ENCODE measurements around the gene NPAS3.

The NPAS3 gene

GRCh38 chr14:33349871-33350270, 411.2 kb downstream of the NPAS3 start:
- H3K4me3 ChIP-seq (ENCODE audit: low read depth, low read length), result no peak overlapping the region
- TF ChIP-seq CTCF (IDR thresholded peaks at IDR 0.05; ENCODE audit: low read depth, low read length), result no peak

GRCh38 chr14:33350366-33350990, 411.8 kb downstream of the NPAS3 start:
- no peak overlapping the region for H3K4me3 ChIP-seq (ENCODE audit: low read depth, low read length)
- no peak for TF ChIP-seq CTCF (IDR thresholded peaks at IDR 0.05; ENCODE audit: low read depth, low read length)

GRCh38 chr14:33352821-33353220, 414.1 kb downstream of the NPAS3 start:
- no peak for TF ChIP-seq CTCF (IDR thresholded peaks at IDR 0.05; ENCODE audit: low read depth, low read length)
- no peak overlapping the region for H3K4me3 ChIP-seq (ENCODE audit: low read depth, low read length)

GRCh38 chr14:33356181-33356580, 417.5 kb downstream of the NPAS3 start:
- no peak for TF ChIP-seq CTCF (IDR thresholded peaks at IDR 0.05; ENCODE audit: low read depth, low read length)
- no peak overlapping the region for H3K4me3 ChIP-seq (ENCODE audit: low read depth, low read length)

- no peak overlapping the region for H3K4me3 ChIP-seq (ENCODE audit: low read depth, low read length)
- no peak for TF ChIP-seq CTCF (IDR thresholded peaks at IDR 0.05; ENCODE audit: low read depth, low read length)
Measured at GRCh38 chr14:33357225-33358010, 418.7 kb downstream of the NPAS3 start.

GRCh38 chr14:33359288-33359881, 420.7 kb downstream of the NPAS3 start:
- TF ChIP-seq CTCF (IDR thresholded peaks at IDR 0.05; ENCODE audit: low read depth, low read length), result no peak
- no peak overlapping the region for H3K4me3 ChIP-seq (ENCODE audit: low read depth, low read length)

- H3K4me3 ChIP-seq (ENCODE audit: low read depth, low read length), result no peak overlapping the region
- no peak for TF ChIP-seq CTCF (IDR thresholded peaks at IDR 0.05; ENCODE audit: low read depth, low read length)
Measured at GRCh38 chr14:33362934-33363333, 424.3 kb downstream of the NPAS3 start.

Data from WI38 (cell line).